GM23338 (cell line): Measurements from ENCODE around the gene NAT8L. TPM values are rescaled to one million over a fixed set of nuclear protein-coding genes. Genes with fewer than 3 reads are reported as not detected.

Experiments used
- ATAC-seq: fragments of 200-7000 bp; cut with Tn5 transposase; 3 replicates; pipeline ENCODE4 v1.9.1; 2020
- DNase-seq: peaks from one replicate; pipeline ENCODE4 v3.0.0-alpha.2; 2015; ENCODE audit warnings: low spot score
- H2AFZ ChIP-seq: fragments of 200-600 bp; sonication (generic); 2 replicates; pipeline ENCODE4 v1.8.0; 2016; ENCODE audit warnings: antibody characterized with exemption, mild to moderate bottlenecking, moderate library complexity
- H3F3A ChIP-seq: fragments of 200-600 bp; sonication (generic); replicated peaks from 2 replicates; pipeline ENCODE4 v1.8.0; 2017; ENCODE audit warnings: antibody characterized with exemption, mixed run types, low read depth
- H3K27ac ChIP-seq: fragments of 200-600 bp; sonication (generic); 2 replicates; pipeline ENCODE4 v1.6.1; 2016; ENCODE audit warnings: low read depth
- H3K27me3 ChIP-seq: fragments of 200-600 bp; sonication (generic); 2 replicates; pipeline ENCODE4 v1.8.0; 2016; ENCODE audit warnings: mild to moderate bottlenecking, mixed run types, moderate library complexity; ENCODE audit not compliant: insufficient read depth
- H3K36me3 ChIP-seq: fragments of 200-600 bp; sonication (generic); 2 replicates; pipeline ENCODE4 v1.8.0; 2016; ENCODE audit warnings: mild to moderate bottlenecking; ENCODE audit not compliant: insufficient read depth
- H3K4me1 ChIP-seq: fragments of 200-600 bp; sonication (generic); 2 replicates; pipeline ENCODE4 v1.8.0; 2016; ENCODE audit warnings: mild to moderate bottlenecking, moderate library complexity; ENCODE audit not compliant: insufficient read depth
- H3K4me2 ChIP-seq: fragments of 200-600 bp; sonication (generic); 2 replicates; pipeline ENCODE4 v1.7.1; 2017; ENCODE audit warnings: mixed run types
- H3K4me3 ChIP-seq: fragments of 200-600 bp; sonication (generic); 2 replicates; pipeline ENCODE4 v1.6.1; 2016; ENCODE audit warnings: mixed run types
- H3K79me2 ChIP-seq: fragments of 200-600 bp; sonication (generic); replicated peaks from 2 replicates; pipeline ENCODE4 v1.8.0; 2017; ENCODE audit warnings: mild to moderate bottlenecking; ENCODE audit not compliant: insufficient read depth
- H3K9me2 ChIP-seq: fragments of 200-600 bp; sonication (generic); 2 replicates; pipeline ENCODE4 v1.8.0; 2017; ENCODE audit not compliant: insufficient read depth
- H4K20me1 ChIP-seq: fragments of 200-600 bp; sonication (generic); replicated peaks from 2 replicates; pipeline ENCODE4 v1.8.0; 2017; ENCODE audit warnings: mild to moderate bottlenecking; ENCODE audit not compliant: insufficient read depth
- H3K27ac Mint-ChIP-seq: 2 replicates; pipeline ENCODE4 v1.8.0; 2020; ENCODE audit warnings: inconsistent platforms, mild to moderate bottlenecking, moderate library complexity, mixed read lengths
- H3K27me3 Mint-ChIP-seq: 3 replicates; pipeline ENCODE4 v1.8.0; 2022; ENCODE audit warnings: low read depth, mild to moderate bottlenecking, moderate library complexity, mixed read lengths, inconsistent platforms; ENCODE audit not compliant: insufficient read depth, poor library complexity
- H3K36me3 Mint-ChIP-seq: 3 replicates; pipeline ENCODE4 v1.8.0; 2021; ENCODE audit warnings: low read depth, mild to moderate bottlenecking, inconsistent platforms, moderate library complexity, mixed read lengths
- H3K4me1 Mint-ChIP-seq: 3 replicates; pipeline ENCODE4 v1.8.0; 2020; ENCODE audit warnings: mild to moderate bottlenecking, inconsistent platforms, mixed read lengths
- H3K4me3 Mint-ChIP-seq: 3 replicates; pipeline ENCODE4 v1.8.0; 2021; ENCODE audit warnings: moderate library complexity, mild to moderate bottlenecking, inconsistent platforms, mixed read lengths
- H3K9me3 Mint-ChIP-seq: 3 replicates; pipeline ENCODE4 v1.8.0; 2020; ENCODE audit warnings: moderate library complexity, mild to moderate bottlenecking, inconsistent platforms, mixed read lengths
- CREB1 ChIP-seq: fragments of 250-450 bp; sonication (Bioruptor Pico); IDR thresholded peaks from 2 replicates; pipeline ENCODE4 v1.5.0; 2020; ENCODE audit warnings: low read depth, mild to moderate bottlenecking, moderate library complexity
- ETS1 ChIP-seq: IDR thresholded peaks from 2 replicates; pipeline ENCODE4 v1.6.1; 2016; ENCODE audit warnings: antibody characterized with exemption
- EZH2phosphoT487 ChIP-seq: fragments of 200-600 bp; sonication (generic); IDR thresholded peaks from one replicate; pipeline ENCODE4 v1.8.1; 2018; ENCODE audit warnings: antibody characterized with exemption; ENCODE audit not compliant: unreplicated experiment
- JUNB ChIP-seq: IDR thresholded peaks from one replicate; pipeline ENCODE4 v1.6.1; 2016; ENCODE audit warnings: antibody characterized with exemption; ENCODE audit not compliant: unreplicated experiment
- NANOG ChIP-seq: IDR thresholded peaks from 2 replicates; pipeline ENCODE4 v1.6.1; 2016; ENCODE audit warnings: antibody characterized with exemption, borderline replicate concordance
- POLR2AphosphoS5 ChIP-seq: IDR thresholded peaks from 2 replicates; pipeline ENCODE4 v1.6.1; 2016; ENCODE audit warnings: antibody characterized with exemption, low read depth
- REST ChIP-seq: IDR thresholded peaks from one replicate; pipeline ENCODE4 v1.6.1; 2018; ENCODE audit warnings: antibody characterized with exemption; ENCODE audit not compliant: unreplicated experiment
- STAT1 ChIP-seq: IDR thresholded peaks from one replicate; pipeline ENCODE4 v1.6.1; 2016; ENCODE audit warnings: antibody characterized with exemption; ENCODE audit not compliant: unreplicated experiment
- polyA plus RNA-seq: library from polyadenylated mRNA; unstranded; fragments of >200 nt; fragmentation: Nextera tagmentation; extraction: Ambion mirVana; gene quantifications from 2 replicates; pipeline ENCODE4 v1.2.1, GENCODE V29; 2016
- total RNA-seq: library from RNA; depleted of rRNA; stranded (reverse); fragments of >200 nt; shearing (Covaris generic); gene quantifications from 2 replicates; pipeline ENCODE4 v1.2.3, GENCODE V29; 2014

The NAT8L gene
- total and polyA plus RNA-seq, 2 experiments from 2014 or later, result 1.6 to 9.7 TPM

- ATAC-seq, result no peak
- H3K4me2 ChIP-seq, result no peak overlapping the region
Measured at GRCh38 chr4:2049381-2049780, 9.7 kb upstream of the NAT8L start.

GRCh38 chr4:2049811-2050210 lies 9.3 kb upstream of the NAT8L start:
- Histone ChIP-seq H2AFZ (no peak overlapping the region), H3K9me2 (no peaks in the 10 kb centered on the region), H3K4me3 (no peak overlapping the region), H4K20me1 (no peaks in the 10 kb centered on the region), H3K27me3 (peaks cover 37% of the 10 kb centered on the region), H3K36me3 (no peaks in the 10 kb centered on the region; the same call in 1 of the 2 replicates), H3K27ac (no peak overlapping the region), H3K79me2 (no peaks in the 10 kb centered on the region), H3K4me2 (no peak overlapping the region), H3F3A (no peaks in the 10 kb centered on the region), H3K4me1 (peaks cover 9% of the 10 kb centered on the region; the same call in 1 of the 2 replicates)
- Mint-ChIP-seq H3K27me3 (peaks cover 3% of the 10 kb centered on the region), H3K36me3 (no peaks in the 10 kb centered on the region), H3K4me1 (peaks cover 10% of the 10 kb centered on the region), H3K27ac (no peak overlapping the region), H3K9me3 (no peaks in the 10 kb centered on the region), H3K4me3 (no peak overlapping the region)
- DNase-seq (no peak), ATAC-seq (no peak)
- no peak for TF ChIP-seq STAT1
- no peak for TF ChIP-seq ETS1
- TF ChIP-seq POLR2AphosphoS5, result no peak
- TF ChIP-seq EZH2phosphoT487, result no peak
- no peak for TF ChIP-seq NANOG

More at GRCh38 chr4:2049381-2049780, 9.7 kb upstream of the NAT8L start:
- no peak overlapping the region for H3K4me3 Mint-ChIP-seq
- no peaks in the 10 kb centered on the region; the same call in 1 of the 2 replicates for H4K20me1 ChIP-seq
- H3K4me3 ChIP-seq, result no peak overlapping the region
- no peaks in the 10 kb centered on the region for H3K36me3 Mint-ChIP-seq
- TF ChIP-seq CREB1 (CRISPR knock-in tag), result no peak
- TF ChIP-seq JUNB, result no peak
- no peak for TF ChIP-seq EZH2phosphoT487
- TF ChIP-seq REST, result no peak
- no peak for TF ChIP-seq POLR2AphosphoS5
- TF ChIP-seq STAT1, result no peak
- TF ChIP-seq ETS1, result no peak
- no peak overlapping the region for H3K27ac Mint-ChIP-seq
- no peak overlapping the region for H2AFZ ChIP-seq
- peaks cover 9% of the 10 kb centered on the region; the same call in 1 of the 2 replicates for H3K4me1 ChIP-seq
- no peak overlapping the region for H3K27ac ChIP-seq
- no peaks in the 10 kb centered on the region; the same call in 1 of the 2 replicates for H3K36me3 ChIP-seq
- H3K79me2 ChIP-seq, result no peaks in the 10 kb centered on the region
- no peak for DNase-seq
- no peaks in the 10 kb centered on the region for H3K9me3 Mint-ChIP-seq
- no peaks in the 10 kb centered on the region for H3F3A ChIP-seq
- H3K27me3 Mint-ChIP-seq, result peaks cover 3% of the 10 kb centered on the region
- H3K9me2 ChIP-seq, result no peaks in the 10 kb centered on the region
- H3K27me3 ChIP-seq, result peaks cover 37% of the 10 kb centered on the region
- H3K4me1 Mint-ChIP-seq, result peaks cover 10% of the 10 kb centered on the region
